Small intestine (tissue), 7 donors: ENCODE measurements around the gene WDR1. TPM values are rescaled to one million over a fixed set of nuclear protein-coding genes. Genes with fewer than 3 reads are reported as not detected.
A peak's percentile ranks its signal among the peaks of the same experiment; 100 is the strongest.

ENCODE experiments used
- DNase-seq, 2 donors: peaks; one replicate each; pipeline versions ENCODE4 v3.0.0 to v3.0.0-alpha.2; 2013
- FAIRE-seq: peaks from 2 replicates; lab custom pipeline; 2012; peaks lifted over from hg19 to GRCh38; lab: Jason Lieb, UNC
- H3K27ac ChIP-seq, 3 donors: one replicate each; pipeline ENCODE4 v1.5.1; 2013; ENCODE audit warnings: low read length in 2 of 3, mild to moderate bottlenecking in 2 of 3, control low read depth in 1 of 3, inconsistent platforms in 1 of 3, low read depth in 1 of 3, moderate library complexity in 1 of 3
- H3K27me3 ChIP-seq, 3 donors: one replicate each; pipeline ENCODE4 v1.6.1; 2013; ENCODE audit warnings: low read length in 3 of 3, inconsistent platforms in 1 of 3; ENCODE audit not compliant: control insufficient read depth in 3 of 3, insufficient read depth in 3 of 3
- H3K36me3 ChIP-seq, 3 donors: one replicate each; pipeline ENCODE4 v1.6.1; 2013; ENCODE audit warnings: low read length in 3 of 3, inconsistent platforms in 1 of 3, low read depth in 1 of 3, mild to moderate bottlenecking in 1 of 3, moderate library complexity in 1 of 3; ENCODE audit not compliant: control insufficient read depth in 3 of 3, insufficient read depth in 2 of 3
- H3K4me1 ChIP-seq, 3 donors: one replicate each; pipeline ENCODE4 v1.6.1; 2013; ENCODE audit warnings: low read length in 2 of 3, inconsistent platforms in 1 of 3, low read depth in 1 of 3, mild to moderate bottlenecking in 1 of 3, moderate library complexity in 1 of 3; ENCODE audit not compliant: control insufficient read depth in 3 of 3, insufficient read depth in 2 of 3
- H3K4me3 ChIP-seq, 3 donors: one replicate each; pipeline ENCODE4 v1.5.1; 2013; ENCODE audit warnings: low read length in 3 of 3, control low read depth in 1 of 3, inconsistent platforms in 1 of 3, low read depth in 1 of 3, mild to moderate bottlenecking in 1 of 3, moderate library complexity in 1 of 3
- H3K9me3 ChIP-seq, 2 donors: one replicate each; pipeline ENCODE4 v1.6.1; 2013; ENCODE audit warnings: low read depth in 1 of 2, low read length in 1 of 2; ENCODE audit not compliant: control insufficient read depth in 2 of 2, insufficient read depth in 1 of 2
- WGBS, 3 donors: extraction: QIAGEN DNeasy Blood & Tissue Kit; methylation state at CpG; one replicate each; pipeline ENCODE4 v1.1.7; 2013; 5-methylcytosine and 5-hydroxymethylcytosine counted together
- polyA plus RNA-seq, 4 donors: library from polyadenylated mRNA; stranded (reverse) in 3 of 4; unstranded in 1 of 4; fragments of 200-250 nt in 3 of 4; fragments of 120-200 nt in 1 of 4; gene quantifications; one replicate each; pipeline versions ENCODE4 v1.2.1 to v1.2.3, GENCODE V29; 2013
- donor health status: healthy with polysubstance abuse.
- donor health status: control.
- donor health status: control.
- donor health status: Bipolar disorder and iron deficiency.
- donor health status: healthy.

Gene WDR1
- polyA plus RNA-seq, 4 donors: 147 to 196 (median 165) TPM

DNA sequence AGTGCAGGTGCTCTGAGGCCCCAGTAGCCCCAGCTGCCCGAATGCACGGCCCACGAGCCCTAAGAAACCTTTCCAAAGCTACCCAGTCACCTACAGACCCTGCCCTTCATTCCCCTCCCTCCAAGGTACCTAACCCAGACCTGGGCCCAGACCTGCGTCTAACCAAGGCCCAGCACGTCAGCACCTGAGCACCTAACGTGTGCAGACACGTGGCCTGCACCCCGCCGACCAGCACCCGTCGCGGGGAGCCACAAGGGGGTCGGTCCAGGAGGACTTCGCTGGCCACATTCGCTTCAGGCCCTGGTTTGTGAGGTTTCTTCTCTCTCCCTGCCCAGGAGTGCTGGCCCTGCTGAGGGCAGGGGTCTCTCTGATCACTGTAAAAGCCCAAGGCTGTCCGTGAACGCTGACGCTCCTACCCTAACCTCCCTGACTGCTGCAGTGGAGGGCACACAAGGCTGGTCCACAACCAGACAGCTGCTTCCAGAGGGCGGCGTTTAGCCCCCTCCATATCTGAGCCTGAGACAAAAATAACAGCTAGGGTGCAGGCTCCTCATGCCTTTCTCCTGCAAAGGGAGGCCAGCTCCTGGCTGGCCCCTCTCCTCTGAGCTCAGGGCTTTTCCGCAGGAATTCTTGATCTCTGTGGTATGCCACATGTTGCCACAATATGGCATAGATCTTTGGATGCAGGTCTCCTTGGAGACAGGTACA lies 31.8 kb downstream of the WDR1 start:
- no peak overlapping the region for H3K4me3 ChIP-seq
- 89 to 91% (median 89%) methylated on average over 21 of the region's 21 CpGs for WGBS, 3 donors
- FAIRE-seq (no peak), DNase-seq (no peak)
- H3K9me3 ChIP-seq: no peaks in the 10 kb centered on the region
- H3K4me1 ChIP-seq: peaks cover 0 to 11% (median 3%) of the 10 kb centered on the region in 3 donors
- peak overlapping the region in 1 of 3 donors; percentile 21 for H3K27ac ChIP-seq
- H3K27me3 ChIP-seq: no peaks in the 10 kb centered on the region
- peaks cover 51 to 93% (median 53%) of the 10 kb centered on the region in 3 donors for H3K36me3 ChIP-seq

DNA sequence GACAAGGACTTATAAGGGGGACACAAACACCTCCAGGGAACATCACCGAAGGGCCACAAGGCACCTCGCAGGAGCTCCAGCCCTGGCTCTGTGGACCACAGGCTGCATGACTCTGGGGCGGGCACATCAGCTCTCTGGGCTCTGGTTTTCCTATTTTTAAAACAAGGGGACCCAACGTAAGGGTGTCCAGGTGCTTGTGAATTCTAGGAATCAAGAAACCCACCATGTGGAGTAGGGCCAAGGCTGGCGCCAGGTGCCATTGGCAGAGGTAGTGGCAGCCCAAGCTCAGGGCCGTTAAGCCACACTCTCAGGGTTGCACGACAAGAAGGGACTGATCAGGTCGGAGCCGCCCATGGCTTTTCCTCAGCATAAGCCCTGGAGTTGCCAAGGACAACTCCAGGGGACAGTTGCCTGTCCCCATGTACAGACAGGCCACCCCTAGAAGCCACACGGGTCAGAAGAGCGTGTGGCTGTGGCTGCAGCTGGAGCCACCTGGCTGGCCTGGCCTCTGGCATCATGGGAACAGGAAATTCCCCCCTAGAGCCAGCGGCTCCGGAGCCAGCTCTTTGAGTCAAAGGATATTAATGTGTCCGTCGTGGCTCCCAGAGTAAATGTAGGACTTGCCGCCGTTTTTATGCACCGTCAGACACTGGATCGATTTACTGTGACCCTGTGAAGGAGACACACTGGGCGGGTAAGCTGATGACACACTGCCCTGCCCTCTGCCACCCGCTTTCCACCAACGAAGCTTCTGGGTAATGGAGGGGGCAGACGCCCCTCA lies 32.5 kb downstream of the WDR1 start:
- FAIRE-seq (no peak), DNase-seq (no peak)
- Histone ChIP-seq H3K4me1 (peaks cover 0 to 8% (median 3%) of the 10 kb centered on the region in 3 donors), H3K27me3 (no peaks in the 10 kb centered on the region), H3K27ac (peak overlapping the region in 1 of 3 donors; percentile 21), H3K36me3 (peaks cover 56 to 96% (median 60%) of the 10 kb centered on the region in 3 donors), H3K4me3 (no peak overlapping the region), H3K9me3 (no peaks in the 10 kb centered on the region)
- WGBS, 3 donors: 78 to 83% (median 81%) methylated on average over 23 of the region's 23 CpGs

DNA sequence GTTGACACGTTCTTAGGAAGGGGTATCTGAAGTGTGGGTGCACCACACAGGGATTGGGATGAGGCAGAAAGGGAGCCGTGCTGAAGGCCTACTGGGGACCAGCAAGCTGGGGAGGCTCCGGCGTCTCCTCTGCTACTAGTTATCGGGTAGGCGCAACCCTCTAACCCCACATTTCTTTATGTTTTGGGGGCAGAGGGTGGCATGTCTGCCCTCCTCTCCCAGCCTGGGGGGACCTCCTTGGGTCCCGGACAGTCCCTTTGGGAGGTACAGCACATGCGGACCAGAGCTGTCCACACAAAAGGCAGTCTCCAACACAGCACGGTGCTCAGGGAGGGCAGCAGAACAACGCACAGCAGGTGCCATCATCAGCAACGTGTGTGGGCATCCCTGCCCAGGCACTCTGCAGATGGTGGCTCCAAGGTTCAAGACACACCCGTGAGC lies 33.2 kb downstream of the WDR1 start:
- Histone ChIP-seq H3K9me3 (no peaks in the 10 kb centered on the region), H3K36me3 (peaks cover 59 to 96% (median 66%) of the 10 kb centered on the region in 3 donors), H3K4me1 (peaks cover 0 to under 1% (median 0%) of the 10 kb centered on the region in 3 donors), H3K27ac (no peak overlapping the region), H3K27me3 (no peaks in the 10 kb centered on the region), H3K4me3 (no peak overlapping the region)
- FAIRE-seq (no peak), DNase-seq (no peak)
- WGBS, 3 donors: 72 to 85% (median 84%) methylated on average over 12 of the region's 12 CpGs

DNA sequence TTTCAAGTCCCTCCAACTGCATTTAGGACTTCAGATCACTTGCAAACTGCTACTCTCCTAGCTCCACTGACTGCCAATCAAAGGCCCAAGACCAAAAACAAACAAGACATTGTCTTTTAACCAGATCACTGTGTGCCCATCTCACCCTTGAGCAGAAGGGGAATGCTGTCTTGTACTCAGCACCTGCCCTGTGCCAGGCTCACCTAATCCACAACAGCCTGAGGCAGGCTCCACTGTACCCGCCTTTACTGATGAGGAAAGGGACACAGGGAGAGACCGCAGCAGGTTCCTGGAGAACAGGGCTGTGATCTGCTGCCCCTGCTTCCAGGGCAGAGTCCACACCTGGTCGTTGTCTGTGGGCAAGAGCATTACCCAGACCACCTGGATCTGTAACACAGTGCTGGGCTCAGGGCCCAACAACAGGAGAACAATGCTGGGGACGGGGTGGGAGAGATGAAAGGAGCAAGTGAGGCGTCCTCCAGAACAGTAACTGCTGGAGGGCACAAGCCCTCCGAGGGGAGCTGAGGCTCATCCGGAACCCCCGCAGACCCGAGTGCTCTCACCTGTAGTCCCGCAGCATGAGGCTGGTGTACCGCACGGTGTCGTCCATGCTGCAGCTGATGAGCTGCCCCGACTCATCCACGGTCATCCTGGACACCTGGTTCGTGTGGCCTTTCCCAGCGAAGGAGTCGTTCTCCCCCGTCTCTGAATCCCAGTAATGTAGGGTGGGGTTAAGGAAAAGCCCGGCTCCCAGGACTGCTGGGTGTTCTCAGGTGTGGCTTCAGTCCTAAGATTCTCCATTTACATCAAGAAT lies 33.9 kb downstream of the WDR1 start:
- H3K4me3 ChIP-seq: no peak overlapping the region
- H3K36me3 ChIP-seq: peaks cover 55 to 96% (median 70%) of the 10 kb centered on the region in 3 donors
- no peak overlapping the region for H3K27ac ChIP-seq
- no peak for FAIRE-seq
- H3K9me3 ChIP-seq: no peaks in the 10 kb centered on the region
- 87 to 93% (median 89%) methylated on average over 20 of the region's 20 CpGs for WGBS, 3 donors
- no peaks in the 10 kb centered on the region for H3K4me1 ChIP-seq
- no peaks in the 10 kb centered on the region for H3K27me3 ChIP-seq
- DNase-seq: no peak

DNA sequence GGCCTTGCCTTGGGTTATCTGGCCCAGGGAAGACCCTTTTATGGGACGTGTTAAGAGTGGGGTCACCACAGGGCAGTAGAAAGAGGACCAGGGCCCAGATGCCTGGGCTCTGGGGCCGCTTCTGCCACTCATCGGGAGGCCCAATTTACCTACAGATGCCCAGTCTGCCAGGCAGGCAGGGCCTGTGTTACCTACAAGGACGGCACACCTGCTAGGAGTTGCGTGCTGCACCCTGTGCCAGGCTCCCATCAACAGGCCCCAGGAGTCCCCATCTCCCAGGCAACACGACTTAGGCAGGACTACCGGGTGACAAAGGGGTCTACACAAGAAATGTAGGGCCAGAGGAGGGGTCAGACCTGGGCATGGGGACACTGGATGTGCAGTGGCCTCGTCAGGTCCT lies 34.6 kb downstream of the WDR1 start:
- no peak for DNase-seq

DNA sequence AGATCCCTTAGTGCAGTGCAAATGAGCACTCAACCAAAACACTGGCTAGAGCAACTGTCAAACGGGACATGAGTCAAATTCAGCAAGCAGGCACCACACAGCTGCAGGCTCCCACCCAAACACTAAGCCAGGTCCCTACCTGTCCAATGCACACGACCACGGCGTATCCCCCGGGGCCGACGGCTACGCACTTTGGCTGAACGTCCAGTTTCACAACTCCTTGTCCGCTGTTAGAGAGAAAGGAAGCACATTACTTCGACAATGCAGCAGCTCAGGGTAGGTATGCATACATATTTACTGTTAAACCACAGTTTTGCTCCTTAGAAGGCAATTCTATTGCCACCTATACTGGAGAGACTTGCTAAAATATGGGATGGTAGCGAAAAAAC lies 35.4 kb downstream of the WDR1 start:
- no peak for FAIRE-seq
- H3K9me3 ChIP-seq: no peaks in the 10 kb centered on the region
- DNase-seq: no peak
- H3K36me3 ChIP-seq: peaks cover 57 to 96% (median 71%) of the 10 kb centered on the region in 3 donors
- H3K27me3 ChIP-seq: no peaks in the 10 kb centered on the region
- 92 to 93% (median 92%) methylated on average over 12 of the region's 12 CpGs for WGBS, 3 donors
- no peaks in the 10 kb centered on the region for H3K4me1 ChIP-seq
- H3K27ac ChIP-seq: no peak overlapping the region
- no peak overlapping the region for H3K4me3 ChIP-seq

More for the DNA sequence above, 34.6 kb downstream of the WDR1 start:
- H3K27me3 ChIP-seq: no peaks in the 10 kb centered on the region
- H3K4me3 ChIP-seq: no peak overlapping the region
- no peaks in the 10 kb centered on the region for H3K9me3 ChIP-seq
- H3K36me3 ChIP-seq: peaks cover 54 to 96% (median 71%) of the 10 kb centered on the region in 3 donors
- FAIRE-seq: no peak
- no peaks in the 10 kb centered on the region for H3K4me1 ChIP-seq
- no peak overlapping the region for H3K27ac ChIP-seq
- 88 to 92% (median 91%) methylated on average over 8 of the region's 8 CpGs for WGBS, 3 donors

DNA sequence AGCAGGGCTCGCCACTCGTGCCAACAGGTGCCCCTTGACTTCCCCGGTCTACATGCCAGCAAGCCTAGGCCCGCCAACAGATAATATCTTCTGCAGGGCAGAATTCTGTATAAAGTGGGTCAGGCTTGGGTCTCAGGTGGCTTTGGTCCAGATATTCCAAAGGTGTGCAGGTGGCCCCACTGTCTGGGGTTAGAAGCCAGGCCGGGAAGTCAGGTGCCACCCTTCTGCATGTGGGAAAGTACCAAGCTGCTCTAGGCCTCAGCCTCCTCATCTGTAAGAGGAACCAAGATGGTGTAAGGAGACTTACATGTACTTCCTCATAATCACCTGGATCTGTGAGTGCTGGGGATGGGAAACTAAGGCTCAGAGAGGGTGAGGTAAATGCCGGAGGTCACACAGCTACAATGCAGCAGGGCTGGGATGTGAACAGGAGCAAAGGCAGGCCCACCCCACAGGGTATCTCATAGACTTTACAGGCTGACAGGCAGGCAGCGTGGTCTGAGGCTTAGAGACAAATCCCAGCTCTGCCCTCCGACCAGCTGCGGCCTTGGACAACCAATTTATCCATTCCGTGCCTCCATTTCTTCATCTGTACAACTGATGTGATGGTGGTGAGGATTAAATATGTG lies 35.9 kb downstream of the WDR1 start:
- H3K9me3 ChIP-seq: no peaks in the 10 kb centered on the region
- no peak for FAIRE-seq
- no peak for DNase-seq
- WGBS, 3 donors: 69 to 82% (median 78%) methylated on average over 10 of the region's 10 CpGs
- H3K36me3 ChIP-seq: peaks cover 57 to 96% (median 68%) of the 10 kb centered on the region in 3 donors
- H3K4me3 ChIP-seq: no peak overlapping the region
- no peak overlapping the region for H3K27ac ChIP-seq
- H3K27me3 ChIP-seq: no peaks in the 10 kb centered on the region
- no peaks in the 10 kb centered on the region for H3K4me1 ChIP-seq
